Stimulated activated naive CD4-positive, alpha-beta T cell treated with Interleukin-2 at 50 U/mL for 16 hours (primary cell): ENCODE results near the gene CROCC.
A peak's percentile ranks its signal among the peaks of the same experiment; 100 is the strongest.

ENCODE experiments used
- DNase-seq: peaks from one replicate; lab custom pipeline; 2025; lab: John Stamatoyannopoulos, UW

Gene CROCC

DNA sequence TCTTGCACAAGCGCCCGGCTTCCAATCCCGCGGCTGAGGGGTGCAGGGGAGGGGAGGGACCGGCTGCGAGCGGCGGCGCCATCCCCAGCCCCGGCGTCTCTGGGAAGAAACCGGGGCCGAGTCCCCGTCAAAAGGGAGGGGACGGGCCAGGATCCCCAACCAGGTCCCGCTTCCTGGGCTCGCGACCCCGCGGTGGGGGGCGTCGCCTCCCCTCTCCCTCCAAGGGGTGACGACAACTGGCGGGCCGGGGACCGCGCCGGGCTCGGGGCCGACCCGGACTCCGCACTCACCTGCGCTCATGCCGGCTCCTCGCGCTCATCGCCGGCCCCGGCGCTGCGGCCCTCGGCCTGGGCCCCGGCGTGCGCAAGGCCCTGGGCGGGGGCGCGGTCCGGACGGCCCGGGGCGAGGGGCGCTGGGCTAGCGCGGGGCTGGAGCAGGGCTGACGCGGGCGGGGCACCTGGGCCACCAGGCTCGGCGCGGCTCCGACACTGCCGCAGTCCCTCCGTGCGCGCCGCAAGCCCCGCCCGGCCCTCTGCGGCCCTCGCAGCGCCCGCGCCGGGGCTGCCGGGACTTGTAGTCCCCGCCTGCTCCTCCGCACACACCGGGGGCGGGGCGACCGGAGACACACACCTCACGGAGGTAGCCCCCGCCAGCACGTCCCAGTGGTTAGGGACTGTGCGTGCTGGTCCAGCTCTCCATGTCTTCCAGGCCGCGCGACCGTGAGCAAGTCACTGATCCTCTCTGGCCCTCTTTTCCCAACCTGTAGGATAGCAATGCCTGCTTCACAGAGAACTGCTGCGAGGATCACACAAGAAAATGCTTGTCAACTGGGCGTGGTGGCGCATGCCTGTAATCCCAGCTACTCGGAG, 89.9 kb downstream of the CROCC start, which contains the start of gene ATP13A2:
Gene ATP13A2, minus strand, starts transcription at position 490 of the 869 bp plus-strand sequence. Its CDS starts 190 bp downstream, at position 300.
- DNase-seq = peak; percentile 83

DNA sequence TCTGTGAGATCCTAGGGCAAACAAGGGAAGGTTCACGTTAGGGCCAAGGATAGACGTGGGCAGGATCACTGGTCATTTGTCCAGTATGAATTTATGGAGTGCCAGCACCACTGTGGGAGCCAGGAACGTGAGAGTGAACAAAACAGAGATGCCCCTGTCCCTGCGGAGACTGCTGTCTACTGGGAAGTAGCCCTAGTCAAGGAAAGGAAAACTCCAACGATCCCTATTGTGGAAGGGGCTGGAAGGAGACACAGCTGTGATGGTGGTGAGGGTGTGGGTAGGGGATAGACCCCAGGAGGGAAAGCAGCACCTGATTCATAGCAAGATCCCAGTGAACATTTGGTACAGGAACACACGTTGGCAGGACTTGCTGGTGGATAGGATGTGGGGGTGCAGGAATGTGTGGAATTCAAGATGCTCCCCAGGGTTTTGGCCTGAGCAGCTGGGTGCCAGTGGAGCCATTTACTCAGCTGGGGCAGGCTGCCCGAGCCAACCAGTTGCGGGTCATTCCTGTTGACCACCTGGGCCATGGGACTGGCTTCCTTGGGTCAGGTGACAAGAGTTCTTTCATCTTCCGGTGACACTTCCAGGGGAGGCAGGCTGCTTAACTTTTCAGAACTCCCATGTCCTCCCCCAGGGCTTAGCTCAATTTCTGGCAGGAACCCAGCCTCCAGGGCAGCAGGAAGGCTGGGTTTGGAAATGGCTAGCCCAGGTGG, 91.2 kb downstream of the CROCC start:
- DNase-seq = no peak

DNA sequence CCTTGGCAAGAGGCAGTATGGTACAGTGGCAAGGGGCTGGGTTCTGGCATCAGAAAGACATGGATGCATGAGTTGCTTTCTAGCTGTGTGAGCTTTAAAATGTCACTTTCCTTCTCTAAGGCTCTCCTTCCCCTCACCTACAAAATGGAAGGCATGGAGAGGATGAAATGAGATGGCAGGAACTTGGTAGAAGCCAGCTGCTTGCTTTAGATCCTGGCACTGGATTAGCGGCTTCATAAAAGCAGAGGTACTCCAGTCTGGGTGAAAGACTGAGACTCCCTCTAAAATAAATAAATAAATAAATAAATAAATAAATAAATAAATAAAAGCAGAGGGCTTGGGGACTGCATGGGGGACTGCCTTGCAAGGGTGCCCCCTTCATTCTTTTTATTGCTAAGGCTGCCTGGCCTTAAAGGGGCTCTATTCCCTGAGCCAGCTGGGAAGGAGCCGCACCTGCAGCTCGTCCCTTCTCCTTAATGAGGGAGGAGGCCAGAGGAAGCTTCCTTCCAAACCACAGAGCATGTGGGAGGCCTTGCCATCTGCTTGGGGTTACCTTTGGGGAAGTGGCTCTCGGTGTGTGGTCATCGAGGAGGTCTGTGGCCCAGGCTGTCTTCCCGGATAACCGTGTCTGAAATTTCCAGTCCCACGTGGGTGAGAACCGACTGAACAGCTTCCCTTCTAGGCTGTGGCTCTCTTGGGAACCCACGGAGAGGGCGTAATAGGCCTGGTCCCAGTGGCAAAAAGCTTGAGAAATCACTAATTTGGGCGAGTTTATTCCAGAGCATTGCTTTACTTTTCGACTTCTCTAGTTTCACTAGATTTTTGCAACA, 92.0 kb downstream of the CROCC start:
- DNase-seq = no peak

GRCh38 chr1:17014671-17015567, 93.2 kb downstream of the CROCC start:
- DNase-seq = no peak

- no peak for DNase-seq
These were observed 94.6 kb downstream of the CROCC start for GRCh38 chr1:17016317-17016661.

GRCh38 chr1:17017435-17017834, 95.7 kb downstream of the CROCC start:
- no peak for DNase-seq

DNA sequence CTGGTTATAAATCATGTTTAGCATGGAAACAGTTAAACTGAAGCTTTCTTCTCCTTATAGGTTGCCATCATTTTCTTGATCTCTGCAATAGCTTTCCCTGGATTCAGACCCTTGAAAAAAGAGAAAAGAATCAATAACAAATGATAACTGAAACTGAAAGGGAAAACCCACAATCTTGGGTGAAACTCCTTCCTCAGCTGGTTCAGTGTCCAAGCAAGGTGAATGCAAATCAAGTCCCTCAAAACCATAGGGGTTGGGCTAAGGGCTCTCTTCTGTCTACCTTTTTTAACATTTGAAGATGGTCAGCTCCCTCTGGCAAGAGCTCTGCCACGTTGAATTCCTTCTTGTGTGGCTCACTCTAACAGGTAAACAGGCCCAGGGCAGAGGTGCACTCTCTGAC, 97.1 kb downstream of the CROCC start:
- DNase-seq = no peak

DNA sequence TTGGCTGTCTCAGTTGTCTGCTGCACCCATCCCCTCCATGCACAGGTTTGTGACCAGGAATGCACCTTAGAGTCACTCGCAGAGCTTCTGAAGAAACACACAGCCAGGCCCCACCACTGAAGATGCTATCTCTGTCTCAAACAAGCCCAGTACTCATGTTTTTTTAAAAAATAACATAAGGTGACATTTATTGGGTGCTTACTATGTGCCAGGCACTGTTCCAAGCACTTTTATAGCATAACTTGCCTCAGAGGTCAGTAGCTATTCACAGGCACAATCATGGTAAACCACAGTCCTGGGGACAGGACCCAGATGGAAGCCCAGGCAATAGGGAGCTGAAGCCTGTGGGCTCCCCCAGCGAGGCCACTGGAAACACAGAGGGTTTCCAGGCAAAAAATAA, 98.8 kb downstream of the CROCC start:
- DNase-seq = no peak

GRCh38 chr1:17021896-17022295, 100.2 kb downstream of the CROCC start:
- no peak for DNase-seq
